Activated CD8-positive, alpha-beta memory T cell treated with anti-CD3 and anti-CD28 coated beads for 4 hours (primary cell): Measurements from ENCODE around the gene ZNF500.
"Not testable (repeated sequence)": the region's sequence is repeated elsewhere in the genome, so short reads cannot be mapped to it uniquely, and the experiment has no call there.

Experiments used
- DNase-seq, 2 donors: peaks; one replicate each; pipeline ENCODE4 v3.0.0-alpha.2; 2020; ENCODE audit warnings: low read depth in 2 of 2

Gene ZNF500

GRCh38 chr16:4745274-4745569, 21.7 kb downstream of the ZNF500 start:
- DNase-seq: no peak

DNA sequence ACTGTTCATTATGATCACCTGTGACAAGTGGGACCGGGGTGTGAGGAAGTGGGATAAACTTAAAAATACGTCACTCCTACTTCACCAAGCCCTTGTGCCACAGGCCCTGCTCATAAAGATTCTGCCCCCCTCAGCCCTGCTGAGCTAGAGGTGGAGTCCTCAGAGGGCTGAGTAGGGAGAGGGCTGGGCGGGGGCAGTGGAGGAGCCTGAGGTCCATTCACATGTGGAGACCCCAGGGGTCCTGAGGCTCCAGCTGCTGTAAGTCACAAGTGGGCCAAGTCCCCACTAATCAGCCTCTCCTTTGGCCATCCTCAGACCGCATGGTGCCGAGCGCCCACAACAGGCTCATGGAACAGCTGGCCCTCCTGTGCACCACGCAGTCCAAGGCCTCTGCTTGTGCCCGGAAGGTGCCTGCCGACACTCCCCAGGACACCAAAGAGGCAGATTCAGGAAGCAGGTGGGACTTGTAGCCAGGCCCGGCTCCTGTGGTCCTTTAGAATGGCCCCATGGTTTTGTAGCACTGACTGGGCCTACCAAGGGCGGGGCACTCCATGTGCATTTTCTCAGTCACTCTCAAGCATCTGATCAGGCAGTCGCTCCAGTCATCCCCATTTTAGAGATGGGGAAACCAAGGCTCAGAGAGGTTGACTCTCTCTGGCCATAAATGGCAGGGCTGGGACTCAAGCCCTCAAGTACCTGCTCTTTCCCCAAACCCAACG, 22.2 kb downstream of the ZNF500 start:
- DNase-seq: no peak

DNA sequence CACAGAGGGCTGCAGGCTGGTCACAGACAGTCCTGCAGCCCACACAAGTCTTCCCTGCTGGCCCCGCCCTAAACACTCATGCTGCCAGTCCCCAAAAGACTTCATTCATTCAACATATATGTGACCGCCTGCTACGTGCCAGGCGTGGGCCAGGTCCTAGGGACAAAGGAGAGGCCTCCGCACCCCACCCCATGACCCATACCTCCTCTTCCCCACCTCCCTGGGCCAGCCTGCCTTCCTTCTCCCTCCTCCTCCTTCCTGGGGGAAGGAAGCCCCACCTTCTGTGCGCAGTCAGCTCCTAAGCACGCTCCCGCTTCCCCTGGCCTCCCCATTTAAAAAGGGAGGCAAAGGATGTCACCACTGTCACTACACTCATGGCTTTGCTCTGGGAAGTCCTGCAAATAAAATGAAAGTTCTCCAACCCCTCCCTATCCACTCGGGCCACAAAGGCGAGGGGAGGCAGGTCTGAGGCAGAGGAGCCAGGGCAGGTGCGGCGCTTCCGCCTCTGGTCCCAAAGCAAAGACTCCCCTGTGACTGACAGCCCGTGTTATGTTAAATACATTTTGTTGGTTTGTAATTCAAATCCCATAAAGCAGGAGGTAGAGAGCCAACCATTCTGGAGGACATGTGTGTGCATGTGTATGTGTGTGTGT, 23.6 kb downstream of the ZNF500 start:
- DNase-seq: no peak

- DNase-seq: not testable (repeated sequence)
Observed at GRCh38 chr16:4738370-4738769, 28.6 kb downstream of the ZNF500 start.

- DNase-seq: no peak
Observed at GRCh38 chr16:4737545-4737944, 29.4 kb downstream of the ZNF500 start.

DNA sequence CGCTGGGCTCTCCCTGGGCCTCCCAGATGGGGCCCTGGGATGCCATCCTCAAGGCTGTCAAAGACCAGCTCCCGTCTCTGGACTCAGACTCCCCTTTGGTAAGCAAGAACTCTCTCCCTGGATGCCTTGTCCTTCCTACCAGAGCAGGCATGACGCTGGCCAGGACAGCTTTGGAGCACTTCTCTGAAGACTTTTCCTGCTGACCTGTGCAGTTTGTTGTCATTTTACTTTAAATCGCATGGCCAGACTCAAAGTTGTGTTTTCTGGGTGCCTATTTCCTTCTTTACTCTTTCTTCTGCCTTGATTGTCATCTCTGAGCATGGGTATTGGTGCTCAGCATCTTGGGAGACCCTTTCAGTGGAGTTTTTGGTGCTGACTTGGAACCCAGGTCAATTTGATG, 30.4 kb downstream of the ZNF500 start:
- no peak for DNase-seq

GRCh38 chr16:4734730-4735535, 32.0 kb downstream of the ZNF500 start:
- DNase-seq: peak; percentile 87 to 92

GRCh38 chr16:4734063-4734729, 32.8 kb downstream of the ZNF500 start, which contains the start of the genes ANKS3 and DNAAF8:
ANKS3 (minus strand) TSS chr16:4734271; CDS start chr16:4730149, 4,122 bp downstream.
DNAAF8 (plus strand) TSS chr16:4734537; CDS start chr16:4736515, 1,978 bp downstream.
- DNase-seq: peak; percentile 58 to 59

- DNase-seq: peak; percentile 4 to 5
Observed at GRCh38 chr16:4733747-4734062, 33.3 kb downstream of the ZNF500 start.

GRCh38 chr16:4733211-4733742, 33.7 kb downstream of the ZNF500 start:
- DNase-seq: no peak

GRCh38 chr16:4729876-4730275, 37.1 kb downstream of the ZNF500 start:
- no peak for DNase-seq

- no peak for DNase-seq
Observed at GRCh38 chr16:4728676-4729075, 38.3 kb downstream of the ZNF500 start.

- no peak for DNase-seq
Observed at GRCh38 chr16:4726616-4727015, 40.3 kb downstream of the ZNF500 start.

GRCh38 chr16:4724661-4725270, 42.2 kb downstream of the ZNF500 start:
- DNase-seq: no peak

DNA sequence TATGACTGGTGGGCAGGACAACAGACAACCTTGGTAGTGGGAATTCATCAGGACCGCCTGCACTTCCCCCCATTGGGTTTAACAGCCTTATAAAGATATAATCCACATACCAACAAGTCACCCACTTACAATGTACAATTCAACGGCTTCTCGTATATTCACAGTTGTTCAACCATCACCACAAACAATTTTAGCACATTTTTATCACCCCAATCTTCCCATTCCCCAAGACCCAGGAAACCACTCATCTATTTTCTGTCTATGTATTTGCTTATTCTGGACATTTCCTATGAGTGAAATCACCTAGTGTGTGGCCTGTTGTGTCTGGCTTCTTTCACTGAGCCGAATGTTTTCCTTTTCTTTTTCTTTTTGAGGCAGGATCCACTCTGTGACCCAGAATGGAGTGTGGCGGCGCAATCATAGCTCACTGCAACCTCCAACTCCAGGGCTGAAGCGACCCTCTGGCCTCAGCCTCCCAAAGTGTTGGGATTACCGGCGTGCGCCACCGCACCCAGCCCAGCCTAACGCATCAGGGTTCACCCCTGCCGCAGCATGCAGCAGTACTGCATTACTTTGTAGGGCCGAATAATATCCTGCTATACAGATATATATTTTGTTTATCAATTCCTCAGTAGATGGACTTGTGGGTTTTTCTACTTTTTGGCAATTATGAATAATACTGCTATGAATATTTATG, 43.7 kb downstream of the ZNF500 start:
- DNase-seq: no peak

GRCh38 chr16:4718466-4718865, 48.5 kb downstream of the ZNF500 start:
- no peak for DNase-seq

DNA sequence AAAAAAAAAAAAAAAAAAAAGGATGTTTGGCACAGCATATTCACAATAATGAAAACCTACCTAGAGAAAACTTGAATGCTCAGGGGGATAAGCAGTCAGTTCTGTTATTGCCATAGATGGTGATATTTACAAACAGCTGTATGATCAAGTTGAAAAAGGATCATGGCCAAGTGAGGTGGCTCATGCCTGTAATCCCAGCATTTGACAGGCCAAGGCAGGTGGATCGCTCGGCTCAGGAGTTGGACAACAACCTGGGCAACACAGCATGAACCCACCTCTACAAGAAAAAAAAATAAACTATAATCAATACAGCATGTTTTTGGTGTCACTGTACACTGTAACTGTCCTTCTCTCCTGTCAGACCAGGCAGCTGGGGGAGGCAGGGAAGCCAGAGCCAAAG, 52.0 kb downstream of the ZNF500 start:
- no peak for DNase-seq

DNA sequence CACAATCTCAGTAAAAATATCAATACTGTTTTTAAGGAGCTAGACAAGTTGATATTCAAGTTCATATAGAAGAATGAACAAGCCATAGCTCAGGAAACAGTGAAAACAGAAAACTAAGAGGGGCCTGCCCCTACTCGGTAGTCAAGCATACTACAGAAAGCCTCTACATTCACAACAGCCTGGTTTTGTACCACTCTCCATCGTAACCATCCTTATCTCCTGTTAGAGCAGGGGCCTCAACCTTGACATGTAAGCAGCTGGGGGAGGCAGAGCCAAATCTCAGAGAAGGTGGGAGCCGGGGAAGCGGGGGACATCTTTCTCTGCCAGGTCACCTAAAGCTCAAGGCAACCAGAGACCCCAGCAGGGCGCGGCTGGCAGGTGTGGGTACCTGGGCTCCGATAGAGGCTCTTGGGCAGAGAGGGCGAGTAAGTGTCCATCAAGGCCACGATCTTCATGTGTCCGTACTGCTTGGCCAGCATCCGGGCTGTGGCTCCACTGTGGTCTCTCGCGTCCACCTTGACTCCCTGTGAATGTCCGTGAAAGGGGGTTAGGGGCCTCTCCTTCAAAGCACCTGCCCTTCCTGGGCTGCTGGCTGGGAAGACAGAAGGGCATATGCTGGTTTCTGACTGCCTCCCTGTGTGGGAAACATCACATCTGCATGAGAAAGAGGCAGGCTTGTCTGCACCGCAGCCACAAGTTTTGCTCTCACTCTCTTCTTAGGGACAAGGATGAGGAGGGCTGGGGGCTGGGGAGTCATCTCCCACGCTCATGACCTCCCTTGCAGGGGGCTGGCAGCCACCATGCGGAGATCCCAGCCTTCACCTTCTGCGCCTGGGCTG, 53.1 kb downstream of the ZNF500 start:
- no peak for DNase-seq

- no peak for DNase-seq
Observed at GRCh38 chr16:4709481-4709880, 57.5 kb downstream of the ZNF500 start.

DNA sequence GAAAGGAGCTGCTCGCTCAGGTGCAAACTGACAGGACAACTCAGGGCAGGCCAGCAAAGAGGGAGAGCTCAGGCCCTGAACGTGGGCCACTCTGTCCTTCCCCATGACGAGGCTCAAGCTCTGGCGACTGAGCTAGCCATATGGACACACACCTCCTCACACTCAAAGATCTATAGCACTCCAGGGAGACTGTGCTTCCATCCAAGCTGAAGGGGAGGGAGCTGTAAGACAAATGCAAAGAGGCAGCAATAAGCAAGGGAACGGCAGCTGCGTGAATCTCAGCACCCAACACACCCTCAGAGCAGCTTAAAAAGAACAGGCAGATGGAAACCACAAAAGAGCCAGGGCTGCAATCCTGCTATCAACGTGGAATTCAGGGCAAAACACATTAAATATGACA, 60.1 kb downstream of the ZNF500 start:
- DNase-seq: no peak
